OCI-LY1 (cell line): ENCODE measurements around the gene ADARB2.

Experiments
- H2AFZ ChIP-seq: fragments of 200-600 bp; sonication (generic), shearing (Covaris generic); 2 replicates; pipeline ENCODE4 v1.6.0; 2014; ENCODE audit warnings: antibody characterized with exemption, mild to moderate bottlenecking, low read length
- H3F3A ChIP-seq: fragments of 200-600 bp; sonication (generic), shearing (Covaris generic); 2 replicates; pipeline ENCODE4 v1.6.0; 2014; ENCODE audit warnings: mild to moderate bottlenecking, antibody characterized with exemption, low read length, moderate library complexity; ENCODE audit not compliant: insufficient read depth
- H3K27ac ChIP-seq: fragments of 200-600 bp; sonication (generic); 2 replicates; pipeline ENCODE4 v1.5.1; 2014; ENCODE audit warnings: low read length, mixed run types, mild to moderate bottlenecking, low read depth; ENCODE audit not compliant: poor library complexity, severe bottlenecking
- H3K27me3 ChIP-seq: fragments of 200-600 bp; sonication (generic); 2 replicates; pipeline ENCODE4 v1.6.0; 2014; ENCODE audit warnings: antibody characterized with exemption, mild to moderate bottlenecking, low read length, moderate library complexity; ENCODE audit not compliant: insufficient read depth
- H3K36me3 ChIP-seq: fragments of 200-600 bp; sonication (generic); 2 replicates; pipeline ENCODE4 v1.6.1; 2014; ENCODE audit warnings: mild to moderate bottlenecking, antibody characterized with exemption, low read length, moderate library complexity, mixed read lengths; ENCODE audit not compliant: insufficient read depth
- H3K4me1 ChIP-seq: fragments of 200-600 bp; sonication (generic); 2 replicates; pipeline ENCODE4 v1.5.1; 2014; ENCODE audit warnings: mild to moderate bottlenecking, low read length, moderate library complexity; ENCODE audit not compliant: insufficient read depth, severe bottlenecking
- H3K4me2 ChIP-seq: fragments of 200-600 bp; sonication (generic), shearing (Covaris generic); 2 replicates; pipeline ENCODE4 v1.6.1; 2014; ENCODE audit warnings: low read length
- H3K4me3 ChIP-seq: fragments of 200-600 bp; sonication (generic); 2 replicates; pipeline ENCODE4 v1.5.1; 2014; ENCODE audit warnings: low read length, low read depth, mild to moderate bottlenecking, mixed read lengths; ENCODE audit not compliant: poor library complexity, severe bottlenecking
- H3K79me2 ChIP-seq: fragments of 200-600 bp; shearing (Covaris generic); 2 replicates; pipeline ENCODE4 v1.6.1; 2016; ENCODE audit warnings: mixed run types, low read length, mixed read lengths; ENCODE audit not compliant: insufficient read depth
- H3K9ac ChIP-seq: fragments of 200-600 bp; sonication (generic), shearing (Covaris generic); 2 replicates; pipeline ENCODE4 v1.6.1; 2014; ENCODE audit warnings: mild to moderate bottlenecking, low read length, mixed read lengths
- H3K9me2 ChIP-seq: fragments of 200-600 bp; sonication (generic), shearing (Covaris generic); 2 replicates; pipeline ENCODE4 v1.6.1; 2014; ENCODE audit warnings: low read depth, mild to moderate bottlenecking, low read length, mixed read lengths
- H3K9me3 ChIP-seq: fragments of 200-600 bp; shearing (Covaris generic); 2 replicates; pipeline ENCODE4 v1.6.1; 2014; ENCODE audit warnings: low read length, mixed read lengths
- H4K20me1 ChIP-seq: fragments of 200-600 bp; sonication (generic), shearing (Covaris generic); 2 replicates; pipeline ENCODE4 v1.6.0; 2016; ENCODE audit warnings: mild to moderate bottlenecking, low read length; ENCODE audit not compliant: insufficient read depth
- EZH2 ChIP-seq: fragments of 200-600 bp; sonication (generic), shearing (Covaris generic); IDR thresholded peaks from 2 replicates; pipeline ENCODE4 v1.8.0; 2017; ENCODE audit warnings: borderline replicate concordance, mixed run types, mild to moderate bottlenecking, antibody characterized with exemption, low read length, moderate library complexity, mixed read lengths
- TF ChIP-seq, protein P1 (sequence below): fragments of 200-600 bp; sonication (generic), shearing (Covaris generic); IDR thresholded peaks from 2 replicates; pipeline ENCODE4 v1.5.1; 2017; ENCODE audit warnings: mild to moderate bottlenecking, antibody characterized with exemption, low read length, moderate library complexity, mixed read lengths

The ADARB2 gene

GRCh38 chr10:1132584-1132983 lies 604.7 kb downstream of the ADARB2 start:
- H4K20me1 ChIP-seq, result no peaks in the 10 kb centered on the region
- no peaks in the 10 kb centered on the region for H3F3A ChIP-seq
- H2AFZ ChIP-seq, result no peak overlapping the region
- no peaks in the 10 kb centered on the region for H3K9me2 ChIP-seq
- H3K4me1 ChIP-seq, result no peaks in the 10 kb centered on the region
- no peaks in the 10 kb centered on the region for H3K27me3 ChIP-seq
- peaks cover 42% of the 10 kb centered on the region for H3K36me3 ChIP-seq
- no peak overlapping the region for H3K4me2 ChIP-seq
- H3K79me2 ChIP-seq, result no peaks in the 10 kb centered on the region
- TF ChIP-seq EZH2, result no peak
- TF ChIP-seq, protein P1, sequence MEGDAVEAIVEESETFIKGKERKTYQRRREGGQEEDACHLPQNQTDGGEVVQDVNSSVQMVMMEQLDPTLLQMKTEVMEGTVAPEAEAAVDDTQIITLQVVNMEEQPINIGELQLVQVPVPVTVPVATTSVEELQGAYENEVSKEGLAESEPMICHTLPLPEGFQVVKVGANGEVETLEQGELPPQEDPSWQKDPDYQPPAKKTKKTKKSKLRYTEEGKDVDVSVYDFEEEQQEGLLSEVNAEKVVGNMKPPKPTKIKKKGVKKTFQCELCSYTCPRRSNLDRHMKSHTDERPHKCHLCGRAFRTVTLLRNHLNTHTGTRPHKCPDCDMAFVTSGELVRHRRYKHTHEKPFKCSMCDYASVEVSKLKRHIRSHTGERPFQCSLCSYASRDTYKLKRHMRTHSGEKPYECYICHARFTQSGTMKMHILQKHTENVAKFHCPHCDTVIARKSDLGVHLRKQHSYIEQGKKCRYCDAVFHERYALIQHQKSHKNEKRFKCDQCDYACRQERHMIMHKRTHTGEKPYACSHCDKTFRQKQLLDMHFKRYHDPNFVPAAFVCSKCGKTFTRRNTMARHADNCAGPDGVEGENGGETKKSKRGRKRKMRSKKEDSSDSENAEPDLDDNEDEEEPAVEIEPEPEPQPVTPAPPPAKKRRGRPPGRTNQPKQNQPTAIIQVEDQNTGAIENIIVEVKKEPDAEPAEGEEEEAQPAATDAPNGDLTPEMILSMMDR, result no peak
- H3K9ac ChIP-seq, result no peak overlapping the region
- no peak overlapping the region for H3K4me3 ChIP-seq
- no peaks in the 10 kb centered on the region for H3K9me3 ChIP-seq
- H3K27ac ChIP-seq, result no peak overlapping the region

DNA sequence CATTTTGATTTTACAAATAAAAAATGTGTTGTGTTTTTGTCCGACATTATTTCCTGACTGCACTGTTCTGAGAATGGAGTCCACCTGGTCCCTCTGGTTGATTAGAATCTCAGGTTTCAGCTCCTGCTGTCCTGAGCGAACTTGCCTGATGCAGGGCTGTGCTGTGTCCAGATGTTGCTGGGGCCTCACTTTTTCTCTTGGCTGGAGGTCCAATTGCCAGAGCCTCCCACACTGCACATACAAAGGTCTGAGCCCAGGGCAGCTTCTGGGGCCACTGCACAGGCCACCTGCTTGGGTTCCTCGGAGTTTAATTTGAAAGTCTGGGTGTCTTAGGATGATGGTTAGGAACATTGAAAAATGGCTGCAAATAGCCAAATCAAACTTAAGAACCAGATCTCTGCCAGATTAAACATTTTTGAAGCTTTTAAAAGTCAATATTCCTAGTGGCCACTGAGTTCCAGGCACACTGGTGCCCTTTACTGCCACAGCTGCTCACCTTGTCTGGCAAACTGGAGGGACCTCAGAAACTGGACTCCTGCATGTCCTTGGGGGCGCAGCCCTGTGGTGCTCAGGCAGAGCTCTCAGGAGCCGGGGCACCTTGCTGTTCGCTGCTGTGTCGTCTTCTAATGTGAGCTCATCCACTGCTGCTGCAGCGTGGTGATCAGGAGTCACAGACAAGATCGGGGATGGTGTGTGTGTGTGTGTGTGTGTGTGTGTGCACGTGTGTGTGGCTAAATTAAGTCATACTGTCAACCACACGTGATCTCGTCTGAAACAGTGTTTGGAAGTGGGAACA lies 606.1 kb downstream of the ADARB2 start:
- Histone ChIP-seq H3F3A (no peaks in the 10 kb centered on the region), H2AFZ (no peak overlapping the region), H3K36me3 (peaks cover 42% of the 10 kb centered on the region), H3K4me1 (no peaks in the 10 kb centered on the region), H3K4me3 (no peak overlapping the region), H3K27me3 (no peaks in the 10 kb centered on the region), H3K9me3 (no peaks in the 10 kb centered on the region), H3K9ac (no peak overlapping the region), H3K79me2 (no peaks in the 10 kb centered on the region), H3K4me2 (no peak overlapping the region), H3K9me2 (no peaks in the 10 kb centered on the region), H3K27ac (no peak overlapping the region), H4K20me1 (no peaks in the 10 kb centered on the region)
- no peak for TF ChIP-seq EZH2
- TF ChIP-seq, protein P1, result no peak

GRCh38 chr10:1130226-1130625 lies 607.1 kb downstream of the ADARB2 start:
- Histone ChIP-seq H3K4me2 (no peak overlapping the region), H3K27me3 (no peaks in the 10 kb centered on the region), H3K27ac (no peak overlapping the region), H4K20me1 (no peaks in the 10 kb centered on the region), H2AFZ (no peak overlapping the region), H3K4me1 (no peaks in the 10 kb centered on the region), H3K36me3 (peaks cover 46% of the 10 kb centered on the region), H3K79me2 (no peaks in the 10 kb centered on the region), H3F3A (no peaks in the 10 kb centered on the region), H3K9ac (no peak overlapping the region), H3K9me3 (no peaks in the 10 kb centered on the region), H3K9me2 (no peaks in the 10 kb centered on the region), H3K4me3 (no peak overlapping the region)
- TF ChIP-seq, protein P1, result no peak
- TF ChIP-seq EZH2, result no peak
